ENCODE measurements around the gene ARL2BP. TPM values are rescaled to one million over a fixed set of nuclear protein-coding genes. Genes with fewer than 3 reads are reported as not detected.
A peak's percentile ranks its signal among the peaks of the same experiment; 100 is the strongest.
"Not testable (repeated sequence)": the region's sequence is repeated elsewhere in the genome, so short reads cannot be mapped to it uniquely, and the experiment has no call there.

Gene ARL2BP
- total RNA-seq (ENCODE audit: low replicate concordance): 36.1 and 41.5 TPM in 2 replicates

DNA sequence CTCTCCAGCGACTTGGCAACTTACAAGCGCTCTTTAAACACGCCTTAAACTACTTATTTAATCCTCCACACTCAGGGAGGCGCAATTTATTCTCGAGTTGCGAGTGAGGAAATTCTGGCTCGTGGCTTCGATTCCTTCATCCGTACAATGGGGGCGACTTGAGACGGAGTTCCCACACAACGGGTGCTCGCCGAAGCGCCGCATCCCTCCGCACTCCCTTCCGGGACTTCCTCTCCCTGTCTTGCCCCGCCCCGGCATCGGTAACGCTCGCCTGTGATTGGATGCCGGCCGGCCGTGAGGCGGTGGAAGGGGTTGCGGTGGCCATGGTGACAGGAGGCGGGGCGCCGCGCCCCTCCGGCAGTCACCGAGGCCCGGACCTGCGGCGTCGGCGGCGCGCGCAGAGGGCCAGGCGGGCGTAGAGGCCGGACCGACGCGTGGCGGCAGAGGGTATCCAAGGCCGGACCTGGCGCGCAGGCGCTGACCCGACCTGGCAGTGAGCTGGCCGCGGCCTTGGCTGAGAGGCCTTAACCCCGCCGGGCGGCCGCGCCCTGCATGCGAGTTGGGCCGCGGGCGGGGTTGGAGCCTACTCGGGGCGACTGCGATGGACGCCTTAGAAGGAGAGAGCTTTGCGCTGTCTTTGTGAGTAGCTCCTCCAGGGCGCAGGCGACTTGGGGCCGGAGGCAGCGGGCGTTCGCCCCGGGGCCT, at the start of gene ARL2BP:
Gene ARL2BP, plus strand, starts transcription at position 493 of the 705 bp plus-strand sequence. Its CDS starts 109 bp downstream, at position 602.
- Histone ChIP-seq H3K27ac (no peak within 1 kb of the TSS), H3K36me3 (peaks cover under 1% of the 10 kb centered on the region), H2AFZ (replicated peaks) (peak within 1 kb of the TSS; percentile 99), H3K4me3 (peak within 1 kb of the TSS; percentile 85), H3K4me1 (peaks cover 5% of the 10 kb centered on the region), H3K4me2 (peak within 1 kb of the TSS; percentile 91), H3F3A (ENCODE audit: low read depth) (peaks cover 26% of the 10 kb centered on the region), H3K27me3 (peaks cover 10% of the 10 kb centered on the region), H3K9me3 (ENCODE audit: low read depth) (no peaks in the 10 kb centered on the region), H3K9ac (peak within 1 kb of the TSS; percentile 50), H4K20me1 (ENCODE audit: low read depth) (no peaks in the 10 kb centered on the region), H3K79me2 (ENCODE audit: low read depth) (no peaks in the 10 kb centered on the region)
- Mint-ChIP-seq H3K36me3 (peaks cover 10% of the 10 kb centered on the region), H3K27me3 (ENCODE audit: insufficient read depth, low read depth) (no peaks in the 10 kb centered on the region), H3K9me3 (no peaks in the 10 kb centered on the region), H3K4me1 (peaks cover 13% of the 10 kb centered on the region), H3K27ac (peak within 1 kb of the TSS; percentile 93), H3K4me3 (peak within 1 kb of the TSS; percentile 90)
- peak; percentile 99 for DNase-seq (ENCODE audit: low spot score)
- TF ChIP-seq, protein P1, sequence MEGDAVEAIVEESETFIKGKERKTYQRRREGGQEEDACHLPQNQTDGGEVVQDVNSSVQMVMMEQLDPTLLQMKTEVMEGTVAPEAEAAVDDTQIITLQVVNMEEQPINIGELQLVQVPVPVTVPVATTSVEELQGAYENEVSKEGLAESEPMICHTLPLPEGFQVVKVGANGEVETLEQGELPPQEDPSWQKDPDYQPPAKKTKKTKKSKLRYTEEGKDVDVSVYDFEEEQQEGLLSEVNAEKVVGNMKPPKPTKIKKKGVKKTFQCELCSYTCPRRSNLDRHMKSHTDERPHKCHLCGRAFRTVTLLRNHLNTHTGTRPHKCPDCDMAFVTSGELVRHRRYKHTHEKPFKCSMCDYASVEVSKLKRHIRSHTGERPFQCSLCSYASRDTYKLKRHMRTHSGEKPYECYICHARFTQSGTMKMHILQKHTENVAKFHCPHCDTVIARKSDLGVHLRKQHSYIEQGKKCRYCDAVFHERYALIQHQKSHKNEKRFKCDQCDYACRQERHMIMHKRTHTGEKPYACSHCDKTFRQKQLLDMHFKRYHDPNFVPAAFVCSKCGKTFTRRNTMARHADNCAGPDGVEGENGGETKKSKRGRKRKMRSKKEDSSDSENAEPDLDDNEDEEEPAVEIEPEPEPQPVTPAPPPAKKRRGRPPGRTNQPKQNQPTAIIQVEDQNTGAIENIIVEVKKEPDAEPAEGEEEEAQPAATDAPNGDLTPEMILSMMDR (IDR thresholded peaks at IDR 0.05): peak; percentile 23
- peak; percentile 25 for TF ChIP-seq EZH2 (IDR thresholded peaks at IDR 0.05)
- no peak for TF ChIP-seq EZH2phosphoT487 (IDR thresholded peaks at IDR 0.05)

GRCh38 chr16:57196286-57196685, 48.8 kb upstream of the ARL2BP start:
- H3K27me3 ChIP-seq: no peaks in the 10 kb centered on the region
- H3K79me2 ChIP-seq (ENCODE audit: low read depth): peaks cover 78% of the 10 kb centered on the region
- no peaks in the 10 kb centered on the region for H3K36me3 ChIP-seq
- H3K9me3 ChIP-seq (ENCODE audit: low read depth): no peaks in the 10 kb centered on the region
- H3K4me3 Mint-ChIP-seq: no peak overlapping the region
- H3K4me3 ChIP-seq: no peak overlapping the region
- no peaks in the 10 kb centered on the region for H3F3A ChIP-seq (ENCODE audit: low read depth)
- H3K4me1 Mint-ChIP-seq: peaks cover 17% of the 10 kb centered on the region
- no peak overlapping the region for H3K4me2 ChIP-seq
- H2AFZ ChIP-seq (replicated peaks): no peak overlapping the region
- H3K27ac ChIP-seq: no peak overlapping the region
- DNase-seq (ENCODE audit: low spot score): no peak
- H3K27me3 Mint-ChIP-seq (ENCODE audit: insufficient read depth, low read depth): no peaks in the 10 kb centered on the region
- no peak overlapping the region for H3K9ac ChIP-seq
- peaks cover 13% of the 10 kb centered on the region for H3K9me3 Mint-ChIP-seq
- peaks cover 32% of the 10 kb centered on the region for H3K36me3 Mint-ChIP-seq
- H4K20me1 ChIP-seq (ENCODE audit: low read depth): peaks cover 6% of the 10 kb centered on the region
- no peak for TF ChIP-seq EZH2phosphoT487 (IDR thresholded peaks at IDR 0.05)
- TF ChIP-seq, protein P1 (IDR thresholded peaks at IDR 0.05): no peak
- TF ChIP-seq EZH2 (IDR thresholded peaks at IDR 0.05): no peak
- H3K4me1 ChIP-seq: no peaks in the 10 kb centered on the region
- H3K27ac Mint-ChIP-seq: no peak overlapping the region

GRCh38 chr16:57196753-57197152, 48.3 kb upstream of the ARL2BP start:
- Histone ChIP-seq H3K4me2 (no peak overlapping the region), H2AFZ (replicated peaks) (no peak overlapping the region), H4K20me1 (ENCODE audit: low read depth) (peaks cover 4% of the 10 kb centered on the region), H3K9me3 (ENCODE audit: low read depth) (no peaks in the 10 kb centered on the region), H3K27me3 (no peaks in the 10 kb centered on the region), H3K36me3 (no peaks in the 10 kb centered on the region), H3K4me3 (no peak overlapping the region), H3K4me1 (no peaks in the 10 kb centered on the region), H3K79me2 (ENCODE audit: low read depth) (peaks cover 74% of the 10 kb centered on the region), H3F3A (ENCODE audit: low read depth) (no peaks in the 10 kb centered on the region), H3K27ac (no peak overlapping the region), H3K9ac (no peak overlapping the region)
- Mint-ChIP-seq H3K9me3 (peaks cover 13% of the 10 kb centered on the region), H3K27me3 (ENCODE audit: insufficient read depth, low read depth) (no peaks in the 10 kb centered on the region), H3K4me3 (no peak overlapping the region), H3K4me1 (peaks cover 17% of the 10 kb centered on the region), H3K27ac (no peak overlapping the region), H3K36me3 (peaks cover 32% of the 10 kb centered on the region)
- no peak for DNase-seq (ENCODE audit: low spot score)
- TF ChIP-seq EZH2 (IDR thresholded peaks at IDR 0.05) (no peak), EZH2phosphoT487 (IDR thresholded peaks at IDR 0.05) (no peak)
- TF ChIP-seq, protein P1 (IDR thresholded peaks at IDR 0.05): no peak

DNA sequence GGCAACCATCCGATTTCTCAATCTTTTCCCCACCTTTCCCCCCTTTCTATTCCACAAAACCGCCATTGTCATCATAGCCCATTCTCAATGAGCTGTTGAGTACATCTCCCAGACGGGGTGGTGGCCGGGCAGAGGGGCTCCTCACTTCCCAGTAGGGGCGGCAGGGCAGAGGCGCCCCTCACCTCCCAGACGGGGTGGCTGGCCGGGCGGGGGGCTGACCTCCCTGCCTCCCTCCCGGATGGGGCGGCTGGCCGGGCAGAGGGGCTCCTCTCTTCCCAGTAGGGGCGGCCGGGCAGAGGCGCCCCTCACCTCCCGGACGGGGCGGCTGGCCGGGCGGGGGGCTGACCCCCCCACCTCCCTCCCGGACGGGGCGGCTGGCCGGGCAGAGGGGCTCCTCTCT, 44.7 kb upstream of the ARL2BP start:
- H4K20me1 ChIP-seq (ENCODE audit: low read depth); H3K4me3 Mint-ChIP-seq; H3K9me3 ChIP-seq (ENCODE audit: low read depth); DNase-seq (ENCODE audit: low spot score); H3K27me3 Mint-ChIP-seq (ENCODE audit: insufficient read depth, low read depth); H3K36me3 ChIP-seq; H3K9ac ChIP-seq; H3K27ac ChIP-seq; H3K4me2 ChIP-seq; H2AFZ ChIP-seq (replicated peaks); H3K4me1 ChIP-seq; H3K27me3 ChIP-seq; H3K4me3 ChIP-seq; H3F3A ChIP-seq (ENCODE audit: low read depth); H3K27ac Mint-ChIP-seq: not testable (repeated sequence)
- H3K79me2 ChIP-seq (ENCODE audit: low read depth): peaks cover 52% of the 10 kb centered on the region
- Mint-ChIP-seq H3K36me3 (peaks cover 34% of the 10 kb centered on the region), H3K4me1 (peaks cover 12% of the 10 kb centered on the region), H3K9me3 (peaks cover 18% of the 10 kb centered on the region)

GRCh38 chr16:57200926-57201325, 44.1 kb upstream of the ARL2BP start:
- not testable (repeated sequence) for H3K9me3 ChIP-seq (ENCODE audit: low read depth); H3K9ac ChIP-seq; H3K4me3 Mint-ChIP-seq; H2AFZ ChIP-seq (replicated peaks); H3F3A ChIP-seq (ENCODE audit: low read depth); H3K27me3 Mint-ChIP-seq (ENCODE audit: insufficient read depth, low read depth); H3K4me3 ChIP-seq; H3K27ac Mint-ChIP-seq; H3K27ac ChIP-seq; DNase-seq (ENCODE audit: low spot score); H3K4me2 ChIP-seq; H4K20me1 ChIP-seq (ENCODE audit: low read depth); H3K36me3 ChIP-seq; H3K4me1 ChIP-seq; H3K27me3 ChIP-seq
- Mint-ChIP-seq H3K9me3 (peaks cover 18% of the 10 kb centered on the region), H3K4me1 (peaks cover 12% of the 10 kb centered on the region), H3K36me3 (peaks cover 37% of the 10 kb centered on the region)
- H3K79me2 ChIP-seq (ENCODE audit: low read depth): peaks cover 46% of the 10 kb centered on the region
